ENCODE data around the gene ANKRD24. TPM values are rescaled to one million over a fixed set of nuclear protein-coding genes. Genes with fewer than 3 reads are reported as not detected.

ANKRD24 gene
- total and polyA plus RNA-seq, 4 donors: 0.68 to 2.4 (median 1.3) TPM

DNA sequence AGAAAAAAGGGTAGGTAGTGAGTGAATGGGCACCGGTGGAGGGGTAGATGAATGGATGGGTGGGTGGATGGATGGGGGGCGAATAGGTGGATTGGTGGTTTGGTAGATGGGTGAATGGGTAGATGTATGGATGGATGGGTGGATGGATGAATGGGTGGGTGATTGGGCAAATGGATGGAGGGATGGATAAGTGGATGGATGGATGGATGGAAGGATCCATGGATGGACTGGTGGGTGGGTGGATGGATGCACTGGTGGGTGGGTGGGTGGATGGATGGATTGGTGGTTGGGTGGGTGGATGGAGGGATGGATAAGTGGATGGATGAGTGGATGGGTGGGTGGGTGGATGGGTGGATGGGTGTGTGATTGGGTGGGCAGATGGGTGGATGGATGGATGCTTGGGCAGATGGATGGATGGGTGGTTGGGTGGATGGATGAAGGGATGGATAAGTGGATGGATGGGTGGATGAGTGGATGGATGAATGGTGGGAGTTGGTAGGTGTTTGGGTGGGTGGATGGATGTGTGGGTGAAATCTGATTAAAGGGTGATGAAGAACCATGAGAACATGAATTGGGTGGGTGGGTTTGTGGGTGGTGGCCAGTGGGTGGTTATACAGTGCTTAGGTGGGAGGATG lies 2.3 kb downstream of the ANKRD24 start:
- Histone ChIP-seq H3K27ac (ENCODE audit: low read depth in 1 of 2, low read length in 1 of 2) (no peak overlapping the region), H3K36me3 (ENCODE audit: control insufficient read depth in 4 of 4, insufficient read depth in 4 of 4, low read length in 4 of 4) (peaks cover 0 to 3% (median under 1%) of the 10 kb centered on the region in 4 donors), H3K9me3 (ENCODE audit: control insufficient read depth in 4 of 4, insufficient read depth in 3 of 4, low read length in 3 of 4) (no peaks in the 10 kb centered on the region), H3K4me1 (ENCODE audit: control insufficient read depth in 5 of 5, insufficient read depth in 5 of 5, low read length in 5 of 5) (peaks cover 0 to 13% (median 3%) of the 10 kb centered on the region in 5 donors), H3K4me3 (no peak overlapping the region), H3K27me3 (ENCODE audit: control insufficient read depth in 3 of 3, insufficient read depth in 3 of 3, low read length in 2 of 3) (peaks cover 0 to 8% (median 0%) of the 10 kb centered on the region in 3 donors), H3K9ac (ENCODE audit: insufficient read depth in 1 of 2, low read length in 2 of 2) (no peak overlapping the region)
- ATAC-seq (ENCODE audit: insufficient read depth, low FRiP score) (no peak), DNase-seq (no peak)
- 93% methylated on average over 2 of the region's 2 CpGs for WGBS, 2 donors
- TF ChIP-seq, protein P1, sequence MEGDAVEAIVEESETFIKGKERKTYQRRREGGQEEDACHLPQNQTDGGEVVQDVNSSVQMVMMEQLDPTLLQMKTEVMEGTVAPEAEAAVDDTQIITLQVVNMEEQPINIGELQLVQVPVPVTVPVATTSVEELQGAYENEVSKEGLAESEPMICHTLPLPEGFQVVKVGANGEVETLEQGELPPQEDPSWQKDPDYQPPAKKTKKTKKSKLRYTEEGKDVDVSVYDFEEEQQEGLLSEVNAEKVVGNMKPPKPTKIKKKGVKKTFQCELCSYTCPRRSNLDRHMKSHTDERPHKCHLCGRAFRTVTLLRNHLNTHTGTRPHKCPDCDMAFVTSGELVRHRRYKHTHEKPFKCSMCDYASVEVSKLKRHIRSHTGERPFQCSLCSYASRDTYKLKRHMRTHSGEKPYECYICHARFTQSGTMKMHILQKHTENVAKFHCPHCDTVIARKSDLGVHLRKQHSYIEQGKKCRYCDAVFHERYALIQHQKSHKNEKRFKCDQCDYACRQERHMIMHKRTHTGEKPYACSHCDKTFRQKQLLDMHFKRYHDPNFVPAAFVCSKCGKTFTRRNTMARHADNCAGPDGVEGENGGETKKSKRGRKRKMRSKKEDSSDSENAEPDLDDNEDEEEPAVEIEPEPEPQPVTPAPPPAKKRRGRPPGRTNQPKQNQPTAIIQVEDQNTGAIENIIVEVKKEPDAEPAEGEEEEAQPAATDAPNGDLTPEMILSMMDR (IDR thresholded peaks at IDR 0.05; ENCODE audit: control extremely low read depth, extremely low read depth): no peak

DNA sequence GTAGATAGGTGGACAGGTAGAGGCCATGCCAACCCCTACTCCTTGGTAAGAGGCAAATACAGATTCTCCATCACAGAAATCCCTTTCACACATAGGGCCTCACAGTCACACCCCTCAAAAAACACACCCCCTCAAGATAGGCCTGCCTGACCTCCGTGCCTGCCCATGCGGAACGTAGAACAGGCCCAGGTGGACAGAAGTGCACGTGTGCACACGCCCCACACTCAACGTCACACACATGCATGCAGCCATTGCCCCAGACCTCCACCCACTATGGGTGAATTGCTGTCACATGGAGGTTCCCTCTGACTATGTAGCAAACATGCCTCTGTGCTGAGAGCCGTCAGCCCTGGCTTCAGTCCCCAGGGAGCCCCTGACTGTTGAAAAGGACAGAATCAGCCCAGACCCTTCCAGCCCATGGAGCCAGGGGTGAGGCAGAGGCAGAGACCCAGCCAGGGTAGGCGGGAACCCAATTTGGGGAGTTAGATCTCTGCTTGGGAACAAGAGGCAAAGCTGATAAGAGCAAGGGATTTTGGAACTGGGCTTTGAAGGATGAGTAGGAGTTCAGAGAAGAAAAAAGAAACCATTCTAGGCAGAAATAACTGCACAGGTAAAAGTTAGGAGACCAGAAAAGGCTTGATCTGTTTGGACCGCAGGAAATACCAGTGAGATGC lies 3.1 kb downstream of the ANKRD24 start:
- ATAC-seq (ENCODE audit: insufficient read depth, low FRiP score) (no peak), DNase-seq (no peak)
- peaks cover 0 to 8% (median 0%) of the 10 kb centered on the region in 3 donors for H3K27me3 ChIP-seq (ENCODE audit: control insufficient read depth in 3 of 3, insufficient read depth in 3 of 3, low read length in 2 of 3)
- H3K4me3 ChIP-seq: no peak overlapping the region
- no peaks in the 10 kb centered on the region for H3K36me3 ChIP-seq (ENCODE audit: control insufficient read depth in 4 of 4, insufficient read depth in 4 of 4, low read length in 4 of 4)
- WGBS, 2 donors: 74 to 82% methylated on average over 9 of the region's 9 CpGs
- H3K9me3 ChIP-seq (ENCODE audit: control insufficient read depth in 4 of 4, insufficient read depth in 3 of 4, low read length in 3 of 4): no peaks in the 10 kb centered on the region
- TF ChIP-seq, protein P1 (IDR thresholded peaks at IDR 0.05; ENCODE audit: control extremely low read depth, extremely low read depth): no peak
- H3K4me1 ChIP-seq (ENCODE audit: control insufficient read depth in 5 of 5, insufficient read depth in 5 of 5, low read length in 5 of 5): peaks cover 0 to 13% (median 3%) of the 10 kb centered on the region in 5 donors
- H3K9ac ChIP-seq (ENCODE audit: insufficient read depth in 1 of 2, low read length in 2 of 2): no peak overlapping the region
- no peak overlapping the region for H3K27ac ChIP-seq (ENCODE audit: low read depth in 1 of 2, low read length in 1 of 2)

- Histone ChIP-seq H3K4me1 (ENCODE audit: control insufficient read depth in 5 of 5, insufficient read depth in 5 of 5, low read length in 5 of 5) (peaks cover 0 to 7% (median 3%) of the 10 kb centered on the region in 5 donors), H3K4me3 (no peak overlapping the region), H3K27me3 (ENCODE audit: control insufficient read depth in 3 of 3, insufficient read depth in 3 of 3, low read length in 2 of 3) (peaks cover 0 to 8% (median 0%) of the 10 kb centered on the region in 3 donors), H3K9ac (ENCODE audit: insufficient read depth in 1 of 2, low read length in 2 of 2) (no peak overlapping the region), H3K9me3 (ENCODE audit: control insufficient read depth in 4 of 4, insufficient read depth in 3 of 4, low read length in 3 of 4) (peaks cover 0 to 2% (median 0%) of the 10 kb centered on the region in 4 donors), H3K27ac (ENCODE audit: low read depth in 1 of 2, low read length in 1 of 2) (no peak overlapping the region), H3K36me3 (ENCODE audit: control insufficient read depth in 4 of 4, insufficient read depth in 4 of 4, low read length in 4 of 4) (no peaks in the 10 kb centered on the region)
- TF ChIP-seq, protein P1 (IDR thresholded peaks at IDR 0.05; ENCODE audit: control extremely low read depth, extremely low read depth): peak; percentile 29
- 33 to 46% methylated on average over 22 of the region's 22 CpGs for WGBS, 2 donors
- DNase-seq: peak; percentile 48 to 65 (median 54)
- ATAC-seq (ENCODE audit: insufficient read depth, low FRiP score): no peak
Observed at GRCh38 chr19:4186087-4186993, 3.9 kb downstream of the ANKRD24 start.
